B cell (primary cell): ENCODE data around the gene OXSR1. TPM values are rescaled to one million over a fixed set of nuclear protein-coding genes. Genes with fewer than 3 reads are reported as not detected.

Experiments used
- ATAC-seq: fragments of 200-7000 bp; cut with Tn5 transposase; one replicate; pipeline ENCODE4 v1.10.0; 2021; ENCODE audit warnings: low read depth, mild to moderate bottlenecking, moderate number of reproducible peaks, moderate library complexity
- CTCF ChIA-PET: fragments of 350-600 bp; sonication (Branson Sonifier 250); formaldehyde crosslinking; loops from one replicate; lab custom pipeline; 2021; ENCODE audit warnings: antibody characterized with exemption, inconsistent platforms; lab: Charles Lee
- POLR2A ChIA-PET: fragments of 350-600 bp; sonication (Branson Sonifier 250); formaldehyde crosslinking; loops from one replicate; lab custom pipeline; 2021; ENCODE audit warnings: antibody characterized with exemption; lab: Charles Lee
- DNase-seq: peaks from one replicate; pipeline ENCODE4 v3.0.0; 2013
- H2AFZ ChIP-seq: 2 replicates; pipeline ENCODE4 v1.6.1; 2012; ENCODE audit warnings: mild to moderate bottlenecking, low read depth, low read length; ENCODE audit not compliant: insufficient read depth, poor library complexity, severe bottlenecking
- H3K27ac ChIP-seq, 2 donors: 1 replicate in 1 of 2; 2 replicates in 1 of 2; pipeline ENCODE4 v1.5.1; 2012 to 2013; ENCODE audit warnings: low read length in 2 of 2, mild to moderate bottlenecking in 2 of 2, moderate library complexity in 1 of 2
- H3K27me3 ChIP-seq, 4 experiments: fragments of 200-600 bp in 1 of 4; sonication (generic) in 1 of 4; replicated peaks in 1 of 4; 1 replicate in 2 of 4; 2 replicates in 2 of 4; pipeline versions ENCODE4 v1.6.1 to v1.7.0; 2013 to 2016; ENCODE audit warnings: low read length in 3 of 4, mild to moderate bottlenecking in 2 of 4, mixed read lengths in 1 of 4, moderate library complexity in 1 of 4; ENCODE audit not compliant: insufficient read depth in 4 of 4, control insufficient read depth in 3 of 4; ENCODE audit errors: control extremely low read depth in 1 of 4
- H3K36me3 ChIP-seq, 2 experiments: replicated peaks in 1 of 2; 1 replicate in 1 of 2; 2 replicates in 1 of 2; pipeline versions ENCODE4 v1.6.1 to v1.7.1; 2013; ENCODE audit warnings: low read length in 1 of 2; ENCODE audit not compliant: insufficient read depth in 2 of 2, control insufficient read depth in 1 of 2; ENCODE audit errors: control extremely low read depth in 1 of 2, extremely low read depth in 1 of 2
- H3K4me1 ChIP-seq, 2 donors: fragments of 200-600 bp in 1 of 2; sonication (generic) in 1 of 2; 1 replicate in 1 of 2; 2 replicates in 1 of 2; pipeline versions ENCODE4 v1.5.1 to v1.6.1; 2013 to 2017; ENCODE audit warnings: low read length in 2 of 2; ENCODE audit not compliant: control insufficient read depth in 2 of 2, insufficient read depth in 2 of 2
- H3K4me2 ChIP-seq: replicated peaks from 2 replicates; pipeline ENCODE3; 2012; ENCODE audit warnings: mild to moderate bottlenecking, low read depth, low read length; ENCODE audit not compliant: poor library complexity, severe bottlenecking
- H3K4me3 ChIP-seq, 5 experiments: fragments of 200-600 bp in 1 of 5; sonication (generic) in 1 of 5; 1 replicate in 3 of 5; 2 replicates in 2 of 5; pipeline versions ENCODE4 v1.5.1 to v1.7.0; 2011 to 2016; ENCODE audit warnings: low read length in 4 of 5, mild to moderate bottlenecking in 4 of 5, low read depth in 2 of 5, control low read depth in 1 of 5, moderate library complexity in 1 of 5; ENCODE audit not compliant: insufficient read depth in 1 of 5; ENCODE audit errors: control extremely low read depth in 1 of 5, extremely low read depth in 1 of 5
- H3K79me2 ChIP-seq: fragments of 200-600 bp; sonication (generic); one replicate; pipeline ENCODE4 v1.6.0; 2016; ENCODE audit warnings: low read length; ENCODE audit not compliant: control insufficient read depth, insufficient read depth
- H3K9ac ChIP-seq: fragments of 200-600 bp; sonication (generic); 2 replicates; pipeline ENCODE4 v1.6.1; 2017; ENCODE audit warnings: mild to moderate bottlenecking, low read length, moderate library complexity
- H3K9me3 ChIP-seq, 3 donors: one replicate each; pipeline versions ENCODE4 v1.6.1 to v1.7.1; 2013; ENCODE audit warnings: low read length in 2 of 3; ENCODE audit not compliant: control insufficient read depth in 2 of 3, insufficient read depth in 1 of 3; ENCODE audit errors: control extremely low read depth in 1 of 3
- H4K20me1 ChIP-seq: 2 replicates; pipeline ENCODE4 v1.6.0; 2012; ENCODE audit warnings: mild to moderate bottlenecking, low read length; ENCODE audit not compliant: insufficient read depth, control insufficient read depth, poor library complexity, severe bottlenecking
- H3K27ac Mint-ChIP-seq: one replicate; pipeline ENCODE4 v1.8.0; 2021; ENCODE audit warnings: mixed read lengths
- H3K27me3 Mint-ChIP-seq: one replicate; pipeline ENCODE4 v1.8.0; 2021; ENCODE audit warnings: mixed read lengths
- H3K4me1 Mint-ChIP-seq: one replicate; pipeline ENCODE4 v1.8.0; 2021; ENCODE audit warnings: mixed read lengths
- H3K4me3 Mint-ChIP-seq: one replicate; pipeline ENCODE4 v1.8.0; 2021; ENCODE audit warnings: mixed read lengths
- H3K9me3 Mint-ChIP-seq: one replicate; pipeline ENCODE4 v1.8.0; 2022; ENCODE audit warnings: mixed read lengths; ENCODE audit not compliant: insufficient read depth
- CTCF ChIP-seq: fragments of 200-600 bp; IDR thresholded peaks from one replicate; pipeline ENCODE4 v1.8.0; 2022; ENCODE audit warnings: antibody characterized with exemption, mild to moderate bottlenecking
- EZH2 ChIP-seq: IDR thresholded peaks from 2 replicates; pipeline ENCODE4 v1.6.1; 2012; ENCODE audit warnings: borderline replicate concordance, low read depth, mild to moderate bottlenecking, moderate library complexity, low read length; ENCODE audit not compliant: insufficient read depth, poor library complexity, severe bottlenecking
- WGBS: methylation state at CpG from one replicate; pipeline ENCODE4 v1.1.5; 2013; ENCODE audit warnings: missing lambda C conversion rate; ENCODE audit not compliant: insufficient coverage; 5-methylcytosine and 5-hydroxymethylcytosine counted together
- intact Hi-C: fragments of 100-400 bp; cut with micrococcal nuclease; formaldehyde crosslinking; loops from one replicate; pipeline ENCODE4 v1.10.0; 2022
- polyA plus RNA-seq: library from polyadenylated mRNA; depleted of rRNA; stranded (reverse); fragments of >200 nt; gene quantifications from 2 replicates; pipeline ENCODE4 v1.2.3, GENCODE V29; 2012
- total RNA-seq, 2 donors: library from RNA; stranded (reverse); fragments of 120-200 nt in 1 of 2; gene quantifications; 1 replicate in 1 of 2; 2 replicates in 1 of 2; pipeline versions ENCODE4 v1.2.3 to v1.2.4, GENCODE V29; 2013 to 2022

Gene OXSR1
- total and polyA plus RNA-seq, 2 donors (not counting 1 experiment from before 2014, with no cell fraction given), result 15.5 to 41.5 TPM

GRCh38 chr3:38210141-38210757, 44.9 kb downstream of the OXSR1 start:
- ChIA-PET POLR2A (no interaction called here), CTCF (interaction anchor here (0.9 kb wide), 1 partner anchor 9 kb away, joined by 3 read pairs; no protein-coding TSS in a partner anchor)
- DNase-seq (peak; percentile 12), ATAC-seq (peak; percentile 33)
- H3K36me3 ChIP-seq, result peaks cover 3 to 4% of the 10 kb centered on the region in 2 experiments
- no peak overlapping the region for H2AFZ ChIP-seq
- intact Hi-C loops, result no loop called here
- H3K79me2 ChIP-seq, result peaks cover 44% of the 10 kb centered on the region
- peaks cover 7% of the 10 kb centered on the region in 2 donors for H3K4me1 ChIP-seq
- Mint-ChIP-seq H3K4me1 (peaks cover 48% of the 10 kb centered on the region), H3K9me3 (no peaks in the 10 kb centered on the region), H3K4me3 (no peak overlapping the region), H3K27ac (peak overlapping the region; percentile 37), H3K27me3 (no peaks in the 10 kb centered on the region)
- H3K4me2 ChIP-seq, result no peak overlapping the region
- H3K27ac ChIP-seq, result no peak overlapping the region
- peaks cover 11% of the 10 kb centered on the region for H4K20me1 ChIP-seq
- TF ChIP-seq CTCF (no peak), EZH2 (no peak)
- H3K9me3 ChIP-seq, result no peaks in the 10 kb centered on the region
- H3K9ac ChIP-seq, result no peak overlapping the region
- no peaks in the 10 kb centered on the region for H3K27me3 ChIP-seq
- 60% methylated on average over 1 of the region's 2 CpGs for WGBS
- H3K4me3 ChIP-seq, result no peak overlapping the region

GRCh38 chr3:38212141-38212540, 46.8 kb downstream of the OXSR1 start:
- TF ChIP-seq EZH2 (no peak), CTCF (no peak)
- DNase-seq, result no peak
- Histone ChIP-seq H3K4me2 (no peak overlapping the region), H3K9me3 (no peaks in the 10 kb centered on the region), H3K27me3 (no peaks in the 10 kb centered on the region), H4K20me1 (peaks cover 11% of the 10 kb centered on the region), H3K4me3 (no peak overlapping the region), H2AFZ (no peak overlapping the region), H3K9ac (no peak overlapping the region), H3K27ac (no peak overlapping the region), H3K36me3 (peaks cover 3 to 4% of the 10 kb centered on the region in 2 experiments), H3K4me1 (peaks cover 7% of the 10 kb centered on the region in 2 donors), H3K79me2 (peaks cover 33% of the 10 kb centered on the region)
- intact Hi-C loops, result no loop called here
- ATAC-seq, result no peak
- ChIA-PET CTCF (no interaction called here), POLR2A (no interaction called here)
- H3K9me3 Mint-ChIP-seq, result no peaks in the 10 kb centered on the region
- 83% methylated on average over 1 of the region's 1 CpG for WGBS
- H3K4me1 Mint-ChIP-seq, result peaks cover 46% of the 10 kb centered on the region
- H3K4me3 Mint-ChIP-seq, result no peak overlapping the region
- H3K27ac Mint-ChIP-seq, result no peak overlapping the region
- no peaks in the 10 kb centered on the region for H3K27me3 Mint-ChIP-seq
